GM12872 (cell line): ENCODE results near the gene TMEM271.

ENCODE experiments used
- TF ChIP-seq, protein P1 (sequence below): IDR thresholded peaks from 3 replicates; pipeline ENCODE4 v1.5.1; 2011; ENCODE audit warnings: low read depth, mild to moderate bottlenecking, low read length, moderate library complexity; ENCODE audit not compliant: insufficient read depth

TMEM271 gene

DNA sequence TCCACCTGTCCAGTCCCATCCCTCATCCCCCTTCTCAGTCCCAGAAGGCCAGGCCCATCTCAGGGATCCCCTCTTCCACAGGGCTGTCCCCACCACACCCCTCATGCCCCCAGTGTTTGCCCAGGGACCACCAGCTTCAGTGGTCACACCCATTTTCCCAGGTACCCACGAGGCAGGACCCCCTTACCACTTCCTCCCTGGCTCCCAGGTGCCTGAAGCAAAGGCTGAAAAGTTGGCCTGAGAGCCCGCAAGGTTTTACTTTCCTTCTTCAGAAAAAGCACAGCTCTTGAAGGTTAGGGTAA lies 7.8 kb downstream of the TMEM271 start:
- TF ChIP-seq, protein P1, sequence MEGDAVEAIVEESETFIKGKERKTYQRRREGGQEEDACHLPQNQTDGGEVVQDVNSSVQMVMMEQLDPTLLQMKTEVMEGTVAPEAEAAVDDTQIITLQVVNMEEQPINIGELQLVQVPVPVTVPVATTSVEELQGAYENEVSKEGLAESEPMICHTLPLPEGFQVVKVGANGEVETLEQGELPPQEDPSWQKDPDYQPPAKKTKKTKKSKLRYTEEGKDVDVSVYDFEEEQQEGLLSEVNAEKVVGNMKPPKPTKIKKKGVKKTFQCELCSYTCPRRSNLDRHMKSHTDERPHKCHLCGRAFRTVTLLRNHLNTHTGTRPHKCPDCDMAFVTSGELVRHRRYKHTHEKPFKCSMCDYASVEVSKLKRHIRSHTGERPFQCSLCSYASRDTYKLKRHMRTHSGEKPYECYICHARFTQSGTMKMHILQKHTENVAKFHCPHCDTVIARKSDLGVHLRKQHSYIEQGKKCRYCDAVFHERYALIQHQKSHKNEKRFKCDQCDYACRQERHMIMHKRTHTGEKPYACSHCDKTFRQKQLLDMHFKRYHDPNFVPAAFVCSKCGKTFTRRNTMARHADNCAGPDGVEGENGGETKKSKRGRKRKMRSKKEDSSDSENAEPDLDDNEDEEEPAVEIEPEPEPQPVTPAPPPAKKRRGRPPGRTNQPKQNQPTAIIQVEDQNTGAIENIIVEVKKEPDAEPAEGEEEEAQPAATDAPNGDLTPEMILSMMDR, result no peak

DNA sequence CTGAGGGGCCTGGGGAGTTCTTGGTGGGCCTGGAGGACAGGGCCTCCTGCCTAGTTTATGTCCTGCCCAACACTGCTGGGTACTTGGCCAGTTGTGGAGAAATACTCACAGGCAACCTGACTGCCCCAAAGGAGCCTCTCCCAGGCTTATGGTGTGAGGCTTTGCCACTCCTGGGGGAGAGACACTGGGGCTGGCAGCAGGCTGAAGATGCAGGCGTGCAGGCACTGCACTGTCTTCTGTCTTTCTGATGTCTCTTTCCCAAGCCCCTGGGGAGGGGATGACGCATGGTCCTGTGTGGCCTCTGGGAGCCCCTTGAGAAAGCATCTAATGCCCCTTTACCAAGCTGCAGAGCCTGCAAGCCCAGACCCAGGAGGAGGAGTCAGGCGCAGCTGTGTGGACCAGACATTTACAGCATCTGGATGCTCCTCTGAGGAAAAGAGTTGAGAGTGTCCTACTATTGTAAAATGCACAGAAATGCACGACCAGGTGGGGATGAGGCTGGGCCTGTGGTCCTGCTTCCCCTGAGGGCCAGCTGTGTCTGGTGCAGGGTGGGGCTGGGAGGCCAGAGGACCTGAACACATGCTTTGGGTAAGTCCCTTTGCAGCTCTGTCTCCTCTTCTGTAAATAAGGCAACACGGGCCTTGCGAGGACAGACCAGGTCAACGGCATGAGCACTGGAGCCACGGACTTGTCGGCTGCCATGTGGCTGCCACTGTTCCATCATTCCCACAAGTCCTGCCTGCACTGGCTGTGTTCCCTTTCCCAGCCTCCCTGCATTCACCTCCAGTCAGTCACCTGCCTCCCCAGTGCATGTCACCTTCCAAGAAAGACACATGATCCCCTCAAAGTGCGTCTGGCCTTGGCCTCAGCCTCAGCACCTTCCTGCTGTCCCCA lies 8.4 kb downstream of the TMEM271 start:
- TF ChIP-seq, protein P1, result no peak

DNA sequence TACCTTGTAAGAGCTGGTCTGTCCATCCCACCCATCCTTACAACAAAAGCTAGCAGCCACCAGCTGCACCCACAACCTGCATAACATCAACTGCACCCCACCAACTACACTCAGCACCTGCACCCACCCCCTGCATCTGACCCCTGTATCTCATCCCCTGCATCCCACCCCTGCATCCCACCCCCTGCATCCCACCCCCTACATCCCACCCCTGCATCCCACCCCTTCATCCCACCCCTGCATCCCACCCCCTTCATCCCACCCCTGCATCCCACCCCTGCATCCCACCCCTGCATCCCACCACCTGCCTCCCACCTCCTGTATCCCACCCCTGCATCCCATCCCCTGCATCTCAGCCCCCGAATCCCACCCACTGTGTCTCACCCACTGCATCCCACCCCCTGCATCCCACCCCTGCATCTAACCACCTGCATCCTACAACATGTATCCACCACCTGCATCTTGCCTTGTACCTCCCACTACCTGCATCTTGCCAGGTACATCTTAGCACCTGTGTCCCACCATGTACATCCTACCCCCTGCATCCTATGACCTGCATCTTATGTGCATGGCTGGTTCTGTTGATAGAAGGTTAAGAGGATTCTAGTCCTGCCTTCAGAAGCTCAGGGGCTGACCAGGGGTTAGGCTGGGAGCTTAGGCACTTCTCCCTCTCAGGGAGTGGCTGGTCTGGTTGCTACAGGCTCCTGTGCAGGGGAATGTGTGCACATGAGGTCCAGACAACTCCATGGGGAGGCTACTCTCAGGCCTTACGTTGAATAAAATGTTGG lies 9.4 kb downstream of the TMEM271 start:
- TF ChIP-seq, protein P1, result no peak

DNA sequence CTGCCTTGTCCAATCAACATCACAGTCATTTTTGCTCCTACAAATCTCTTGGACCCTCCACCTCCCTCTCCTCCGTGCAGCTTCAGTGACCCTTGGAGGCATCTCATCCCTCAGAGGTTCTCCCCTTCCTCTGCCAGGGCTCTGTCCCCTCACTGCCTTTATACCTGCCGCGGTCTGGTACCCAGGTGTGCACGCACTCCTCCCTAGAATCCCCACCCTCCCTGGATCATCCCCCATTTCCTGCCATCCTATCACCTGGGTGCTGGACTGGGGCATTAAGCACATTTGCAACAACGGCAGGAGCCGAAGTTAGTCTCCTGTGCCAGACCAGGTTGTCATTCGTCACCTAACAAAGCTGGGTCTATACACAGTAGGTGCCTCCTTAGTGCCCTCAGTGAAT lies 10.1 kb downstream of the TMEM271 start:
- TF ChIP-seq, protein P1, result no peak

DNA sequence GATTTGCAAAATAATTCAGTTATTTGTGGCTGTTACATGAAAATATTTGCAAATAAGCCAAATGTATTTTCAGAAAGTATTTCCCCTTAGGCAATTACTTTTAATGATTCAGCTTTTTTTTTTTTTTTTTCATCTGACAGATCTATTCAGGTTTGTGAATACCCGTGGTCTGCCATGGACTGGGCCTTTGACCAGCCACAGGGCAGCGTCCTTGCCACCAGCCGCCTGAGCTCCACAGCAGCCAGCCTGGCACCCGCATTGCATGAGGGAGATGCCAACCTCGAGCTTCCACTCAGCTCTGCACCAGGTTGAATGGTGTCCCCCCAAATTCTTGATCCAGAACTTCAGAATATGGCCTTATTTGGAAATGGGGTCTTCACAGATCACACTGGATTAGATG lies 14.7 kb downstream of the TMEM271 start:
- TF ChIP-seq, protein P1, result no peak

DNA sequence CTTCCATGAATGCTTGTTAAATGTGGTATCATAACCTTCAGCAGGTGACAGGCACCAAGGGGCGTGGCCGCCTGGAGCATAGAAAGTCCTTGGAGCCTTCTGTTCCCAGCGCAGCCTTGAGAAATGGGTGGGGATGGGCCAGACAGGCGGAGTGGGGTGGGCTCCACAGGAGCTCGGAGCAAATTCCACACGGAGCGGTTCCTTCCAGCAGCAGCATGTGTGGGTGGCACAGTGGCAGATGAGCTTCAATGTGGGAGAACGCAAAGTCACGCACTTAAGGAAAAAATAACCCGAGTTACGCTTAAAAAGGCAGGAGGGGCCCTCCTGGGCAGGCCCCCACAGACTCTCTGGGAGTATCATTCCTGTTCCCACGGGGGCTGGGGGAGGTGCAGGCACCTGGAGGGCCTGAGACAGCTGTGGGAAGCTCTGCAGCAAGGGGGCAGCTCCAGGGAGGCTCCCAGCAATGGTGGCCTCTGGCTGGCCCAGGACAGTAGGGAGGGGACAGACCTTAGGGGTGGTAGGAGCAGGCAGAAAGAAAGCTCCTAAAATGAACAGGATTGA lies 15.3 kb downstream of the TMEM271 start:
- TF ChIP-seq, protein P1, result no peak

DNA sequence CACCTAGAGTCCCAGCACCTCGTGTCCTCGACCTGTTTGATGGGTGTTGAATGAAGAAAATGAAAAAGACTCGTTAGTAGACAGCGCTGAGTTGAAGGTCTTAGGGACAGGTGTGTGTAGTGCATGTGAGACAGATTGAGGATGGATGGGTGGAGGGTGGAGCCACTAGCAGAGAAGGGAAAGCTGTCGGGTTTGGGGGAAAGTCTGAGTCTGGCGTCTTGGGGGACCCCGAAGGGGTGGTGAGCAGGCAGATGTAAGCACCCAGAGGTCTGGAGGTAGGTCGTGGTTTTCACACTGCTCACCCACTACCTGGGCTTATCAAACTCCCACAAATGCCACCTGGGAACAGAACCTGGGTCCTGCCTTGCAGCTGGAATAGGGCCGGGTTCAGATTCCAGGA lies 16.0 kb downstream of the TMEM271 start:
- TF ChIP-seq, protein P1, result no peak
